Trophoblast cell (in vitro differentiated cells and primary cell): ENCODE results near the gene PRELID1.

Experiments used
- DNase-seq, 2 donors: peaks; one replicate each; pipeline ENCODE4 v3.0.0-alpha.2; 2016
- H2AFZ ChIP-seq: 2 replicates; pipeline ENCODE4 v1.6.1; 2013; ENCODE audit warnings: low read length, moderate library complexity, mild to moderate bottlenecking; ENCODE audit not compliant: insufficient read depth, poor library complexity
- H2AK5ac ChIP-seq: 2 replicates; pipeline ENCODE4 v1.6.1; 2013; ENCODE audit warnings: mild to moderate bottlenecking, low read length
- H2BK120ac ChIP-seq: 2 replicates; pipeline ENCODE4 v1.6.1; 2013; ENCODE audit warnings: low read length, mild to moderate bottlenecking, moderate library complexity; ENCODE audit not compliant: insufficient read depth, poor library complexity
- H2BK12ac ChIP-seq: 2 replicates; pipeline ENCODE4 v1.6.1; 2013; ENCODE audit warnings: mild to moderate bottlenecking, low read length, moderate library complexity
- H2BK5ac ChIP-seq: 2 replicates; pipeline ENCODE4 v1.6.1; 2013; ENCODE audit warnings: low read length, low read depth, moderate library complexity, mild to moderate bottlenecking; ENCODE audit not compliant: poor library complexity
- H3K14ac ChIP-seq: 2 replicates; pipeline ENCODE4 v1.6.1; 2013; ENCODE audit warnings: mild to moderate bottlenecking, low read length
- H3K18ac ChIP-seq: 2 replicates; pipeline ENCODE4 v1.6.1; 2013; ENCODE audit warnings: mild to moderate bottlenecking, low read length
- H3K23ac ChIP-seq: 2 replicates; pipeline ENCODE4 v1.6.1; 2013; ENCODE audit warnings: low read length
- H3K27ac ChIP-seq: 2 replicates; pipeline ENCODE4 v1.5.1; 2013; ENCODE audit warnings: low read depth, mild to moderate bottlenecking, inconsistent platforms, low read length, moderate library complexity
- H3K27me3 ChIP-seq: 2 replicates; pipeline ENCODE4 v1.6.1; 2013; ENCODE audit warnings: inconsistent platforms, mild to moderate bottlenecking, low read length, moderate library complexity; ENCODE audit not compliant: insufficient read depth
- H3K36me3 ChIP-seq, 2 experiments: 1 replicate in 1 of 2; 2 replicates in 1 of 2; pipeline ENCODE4 v1.6.1; 2013; ENCODE audit warnings: low read length in 2 of 2, mild to moderate bottlenecking in 2 of 2, moderate library complexity in 1 of 2; ENCODE audit not compliant: insufficient read depth in 2 of 2, control insufficient read depth in 1 of 2
- H3K4ac ChIP-seq: 2 replicates; pipeline ENCODE4 v1.6.1; 2013; ENCODE audit warnings: low read depth, mild to moderate bottlenecking, low read length, moderate library complexity
- H3K4me1 ChIP-seq, 2 experiments: 1 replicate in 1 of 2; 2 replicates in 1 of 2; pipeline ENCODE4 v1.6.1; 2013; ENCODE audit warnings: low read length in 2 of 2, mild to moderate bottlenecking in 2 of 2, moderate library complexity in 1 of 2; ENCODE audit not compliant: insufficient read depth in 2 of 2, control insufficient read depth in 1 of 2
- H3K4me2 ChIP-seq: 2 replicates; pipeline ENCODE4 v1.6.1; 2013; ENCODE audit warnings: inconsistent platforms, mild to moderate bottlenecking, low read length, moderate library complexity
- H3K4me3 ChIP-seq: 2 replicates; pipeline ENCODE4 v1.5.1; 2013; ENCODE audit warnings: mild to moderate bottlenecking, low read depth, low read length, inconsistent platforms
- H3K79me1 ChIP-seq: one replicate; pipeline ENCODE4 v1.6.1; 2013; ENCODE audit warnings: low read length
- H3K79me2 ChIP-seq: 2 replicates; pipeline ENCODE4 v1.6.1; 2013; ENCODE audit warnings: low read length, mild to moderate bottlenecking; ENCODE audit not compliant: control insufficient read depth, insufficient read depth, poor library complexity
- H3K9ac ChIP-seq: 2 replicates; pipeline ENCODE4 v1.6.1; 2013; ENCODE audit warnings: mild to moderate bottlenecking, low read length
- H3K9me3 ChIP-seq: 2 replicates; pipeline ENCODE4 v1.6.1; 2013; ENCODE audit warnings: low read depth, mild to moderate bottlenecking, control low read depth, inconsistent platforms, low read length; ENCODE audit not compliant: insufficient read depth
- H4K12ac ChIP-seq: 2 replicates; pipeline ENCODE4 v1.6.1; 2013; ENCODE audit warnings: low read depth, mild to moderate bottlenecking, low read length, moderate library complexity
- H4K8ac ChIP-seq: 2 replicates; pipeline ENCODE4 v1.6.1; 2013; ENCODE audit warnings: low read depth, mild to moderate bottlenecking, low read length, moderate library complexity
- H4K91ac ChIP-seq: one replicate; pipeline ENCODE4 v1.6.1; 2013; ENCODE audit warnings: low read depth, mild to moderate bottlenecking, low read length, moderate library complexity
- WGBS: extraction: QIAGEN DNeasy Blood & Tissue Kit; methylation state at CpG from one replicate; pipeline ENCODE4 v1.1.7; 2013; ENCODE audit warnings: missing lambda C conversion rate; ENCODE audit not compliant: insufficient read length, insufficient coverage; ENCODE audit errors: extremely low coverage; 5-methylcytosine and 5-hydroxymethylcytosine counted together

Gene PRELID1

GRCh38 chr5:177314376-177315342, 11.1 kb downstream of the PRELID1 start:
- H3K4me2 ChIP-seq = no peak overlapping the region
- H2BK12ac ChIP-seq = no peak overlapping the region
- peaks cover under 1% of the 10 kb centered on the region for H3K9me3 ChIP-seq
- H3K18ac ChIP-seq = no peak overlapping the region
- WGBS = no CpG with 5 or more reads among the region's 18 CpGs
- no peaks in the 10 kb centered on the region for H3K27me3 ChIP-seq
- H3K4ac ChIP-seq = no peak overlapping the region
- peak overlapping the region; percentile 25 for H3K4me3 ChIP-seq
- H4K12ac ChIP-seq = no peak overlapping the region
- peaks cover 0 to 5% of the 10 kb centered on the region in 2 experiments for H3K36me3 ChIP-seq
- H3K4me1 ChIP-seq = peaks cover 11 to 19% of the 10 kb centered on the region in 2 experiments
- H4K8ac ChIP-seq = no peak overlapping the region
- DNase-seq = no peak
- H2BK5ac ChIP-seq = no peak overlapping the region
- no peak overlapping the region for H3K27ac ChIP-seq
- no peak overlapping the region for H3K14ac ChIP-seq
- H4K91ac ChIP-seq = no peak overlapping the region
- H2AFZ ChIP-seq = no peak overlapping the region
- H2AK5ac ChIP-seq = no peak overlapping the region
- H3K79me2 ChIP-seq = peaks cover 4% of the 10 kb centered on the region
- H3K79me1 ChIP-seq = peaks cover 10% of the 10 kb centered on the region
- H2BK120ac ChIP-seq = no peak overlapping the region
- no peak overlapping the region for H3K9ac ChIP-seq
- H3K23ac ChIP-seq = no peak overlapping the region

DNA sequence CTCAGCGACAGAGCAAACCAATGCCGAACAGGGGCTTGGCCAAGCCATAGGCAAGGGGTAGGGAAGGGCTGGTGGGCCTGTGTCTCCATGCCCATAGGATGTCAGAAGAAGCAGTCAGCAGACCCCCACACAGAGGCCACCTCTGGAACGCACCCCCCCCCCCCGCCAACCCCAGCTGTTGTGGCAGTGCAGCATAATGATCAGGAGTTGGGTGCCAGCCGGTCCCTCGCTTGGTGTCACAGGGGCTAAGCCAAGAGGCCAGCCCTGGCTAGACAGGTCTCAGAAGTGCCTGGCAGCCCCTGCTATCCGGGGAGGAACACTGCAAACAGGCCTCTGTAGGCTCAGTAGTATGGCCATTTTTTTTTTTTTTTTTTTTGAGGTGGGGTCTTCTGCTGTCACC, 11.8 kb downstream of the PRELID1 start:
- Histone ChIP-seq H3K27ac (no peak overlapping the region), H4K91ac (no peak overlapping the region), H3K14ac (no peak overlapping the region), H3K9ac (no peak overlapping the region), H2BK120ac (no peak overlapping the region), H3K36me3 (peaks cover 2 to 8% of the 10 kb centered on the region in 2 experiments), H3K79me1 (peaks cover 10% of the 10 kb centered on the region), H4K8ac (no peak overlapping the region), H2AFZ (no peak overlapping the region), H3K9me3 (peaks cover 2% of the 10 kb centered on the region), H3K23ac (no peak overlapping the region), H3K27me3 (no peaks in the 10 kb centered on the region), H3K79me2 (peaks cover 4% of the 10 kb centered on the region), H3K4me2 (no peak overlapping the region), H4K12ac (no peak overlapping the region), H3K4me3 (no peak overlapping the region), H3K18ac (no peak overlapping the region), H3K4ac (no peak overlapping the region), H2BK5ac (no peak overlapping the region), H3K4me1 (peaks cover 11 to 17% of the 10 kb centered on the region in 2 experiments), H2BK12ac (no peak overlapping the region), H2AK5ac (no peak overlapping the region)
- no CpG with 5 or more reads among the region's 7 CpGs for WGBS
- DNase-seq = no peak

DNA sequence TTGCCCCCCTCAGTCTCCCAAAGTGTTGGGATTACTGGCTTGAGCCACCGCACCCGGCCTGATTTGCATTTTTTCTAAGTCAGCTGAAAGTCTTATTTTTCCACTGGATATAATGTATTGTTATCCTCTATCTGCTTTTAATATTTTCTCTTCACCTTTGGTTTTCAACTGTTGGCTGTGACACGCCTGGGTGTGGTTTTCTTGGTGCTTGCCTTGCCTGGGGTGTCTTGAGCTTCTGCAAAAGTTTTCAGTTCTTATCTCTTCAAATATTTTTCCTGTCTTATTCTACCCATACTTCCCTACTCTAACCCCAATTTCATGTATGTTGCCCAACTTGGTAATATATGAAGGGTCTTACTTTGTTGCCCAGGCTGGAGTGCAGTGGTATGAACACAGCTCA, 12.4 kb downstream of the PRELID1 start:
- Histone ChIP-seq H3K9me3 (peaks cover 2% of the 10 kb centered on the region), H2AFZ (no peak overlapping the region), H4K12ac (no peak overlapping the region), H2AK5ac (no peak overlapping the region), H3K9ac (no peak overlapping the region), H3K79me2 (peaks cover 4% of the 10 kb centered on the region), H3K79me1 (peaks cover 10% of the 10 kb centered on the region), H2BK12ac (no peak overlapping the region), H2BK5ac (no peak overlapping the region), H3K4me2 (no peak overlapping the region), H4K8ac (no peak overlapping the region), H4K91ac (no peak overlapping the region), H3K14ac (no peak overlapping the region), H3K27ac (no peak overlapping the region), H3K23ac (no peak overlapping the region), H3K4ac (no peak overlapping the region), H2BK120ac (no peak overlapping the region), H3K27me3 (no peaks in the 10 kb centered on the region), H3K4me3 (no peak overlapping the region), H3K18ac (no peak overlapping the region), H3K4me1 (peaks cover 11 to 13% of the 10 kb centered on the region in 2 experiments), H3K36me3 (peaks cover 2 to 8% of the 10 kb centered on the region in 2 experiments)
- no peak for DNase-seq
- WGBS = no CpG with 5 or more reads among the region's 3 CpGs

- no peak overlapping the region for H2AFZ ChIP-seq
- H3K79me1 ChIP-seq = no peaks in the 10 kb centered on the region
- no peak overlapping the region for H3K4ac ChIP-seq
- H3K36me3 ChIP-seq = peaks cover 2 to 8% of the 10 kb centered on the region in 2 experiments
- no peaks in the 10 kb centered on the region for H3K27me3 ChIP-seq
- H2BK5ac ChIP-seq = no peak overlapping the region
- H2BK120ac ChIP-seq = no peak overlapping the region
- H3K9me3 ChIP-seq = peaks cover 2% of the 10 kb centered on the region
- H4K12ac ChIP-seq = no peak overlapping the region
- peaks cover under 1% of the 10 kb centered on the region in 2 experiments for H3K4me1 ChIP-seq
- H4K8ac ChIP-seq = no peak overlapping the region
- no CpG with 5 or more reads among the region's 7 CpGs for WGBS
- H3K4me3 ChIP-seq = no peak overlapping the region
- DNase-seq = peak; percentile 81 to 97
- no peak overlapping the region for H3K14ac ChIP-seq
- no peak overlapping the region for H3K4me2 ChIP-seq
- no peak overlapping the region for H3K23ac ChIP-seq
- no peak overlapping the region for H4K91ac ChIP-seq
- H3K79me2 ChIP-seq = no peaks in the 10 kb centered on the region
- H2AK5ac ChIP-seq = no peak overlapping the region
- H3K27ac ChIP-seq = no peak overlapping the region
- H3K18ac ChIP-seq = no peak overlapping the region
- no peak overlapping the region for H2BK12ac ChIP-seq
- no peak overlapping the region for H3K9ac ChIP-seq
These were observed 14.4 kb downstream of the PRELID1 start for GRCh38 chr5:177317959-177318377.
